GM10266 (cell line): ENCODE measurements around the gene COL4A2.

ENCODE experiments used
- DNase-seq: peaks from one replicate; pipeline ENCODE4 v3.0.0; 2012; ENCODE audit errors: extremely low spot score
- TF ChIP-seq, protein P1 (sequence below): IDR thresholded peaks from 2 replicates; pipeline ENCODE4 v1.5.1; 2012; ENCODE audit warnings: mild to moderate bottlenecking, low read depth; ENCODE audit not compliant: control insufficient read depth, insufficient read depth; ENCODE audit errors: missing control alignments

The COL4A2 gene

GRCh38 chr13:110266983-110267382, 40.1 kb upstream of the COL4A2 start:
- no peak for DNase-seq
- TF ChIP-seq, protein P1, sequence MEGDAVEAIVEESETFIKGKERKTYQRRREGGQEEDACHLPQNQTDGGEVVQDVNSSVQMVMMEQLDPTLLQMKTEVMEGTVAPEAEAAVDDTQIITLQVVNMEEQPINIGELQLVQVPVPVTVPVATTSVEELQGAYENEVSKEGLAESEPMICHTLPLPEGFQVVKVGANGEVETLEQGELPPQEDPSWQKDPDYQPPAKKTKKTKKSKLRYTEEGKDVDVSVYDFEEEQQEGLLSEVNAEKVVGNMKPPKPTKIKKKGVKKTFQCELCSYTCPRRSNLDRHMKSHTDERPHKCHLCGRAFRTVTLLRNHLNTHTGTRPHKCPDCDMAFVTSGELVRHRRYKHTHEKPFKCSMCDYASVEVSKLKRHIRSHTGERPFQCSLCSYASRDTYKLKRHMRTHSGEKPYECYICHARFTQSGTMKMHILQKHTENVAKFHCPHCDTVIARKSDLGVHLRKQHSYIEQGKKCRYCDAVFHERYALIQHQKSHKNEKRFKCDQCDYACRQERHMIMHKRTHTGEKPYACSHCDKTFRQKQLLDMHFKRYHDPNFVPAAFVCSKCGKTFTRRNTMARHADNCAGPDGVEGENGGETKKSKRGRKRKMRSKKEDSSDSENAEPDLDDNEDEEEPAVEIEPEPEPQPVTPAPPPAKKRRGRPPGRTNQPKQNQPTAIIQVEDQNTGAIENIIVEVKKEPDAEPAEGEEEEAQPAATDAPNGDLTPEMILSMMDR = no peak

- TF ChIP-seq, protein P1 = no peak
- no peak for DNase-seq
Observed at GRCh38 chr13:110268061-110268460, 39.0 kb upstream of the COL4A2 start.

GRCh38 chr13:110268576-110269185, 38.4 kb upstream of the COL4A2 start:
- DNase-seq = no peak
- TF ChIP-seq, protein P1 = no peak

DNA sequence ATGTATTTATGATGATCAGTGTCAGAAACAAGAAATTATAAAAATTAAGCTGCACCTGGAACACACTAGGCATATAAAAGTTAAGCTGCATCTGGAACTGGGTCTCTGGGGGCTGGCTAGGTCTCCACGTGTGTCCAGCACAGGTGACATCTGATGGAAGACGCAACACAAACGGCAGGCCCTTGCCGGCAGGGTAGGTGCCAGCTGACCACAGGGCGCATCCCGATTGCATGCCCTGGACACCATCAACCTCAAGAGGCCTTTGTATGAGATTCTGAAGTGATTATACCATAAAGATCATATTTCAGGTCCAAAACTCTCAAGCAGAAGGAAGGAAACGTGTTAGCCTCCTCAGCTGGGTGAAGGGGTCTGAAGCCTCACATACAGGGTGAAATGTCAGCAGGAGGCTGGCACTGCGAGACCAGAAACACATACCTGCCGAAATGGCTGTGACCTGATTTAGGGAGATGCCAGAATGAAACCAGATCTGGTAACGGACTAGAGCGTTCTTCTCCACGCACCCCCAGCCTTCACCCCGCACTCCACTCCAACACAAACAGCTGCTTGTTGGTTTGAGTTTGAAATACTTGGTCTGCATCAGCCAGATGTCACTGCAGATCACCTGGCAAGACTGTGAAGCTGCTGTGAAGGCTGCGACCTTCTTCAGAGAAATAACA, 37.4 kb upstream of the COL4A2 start:
- DNase-seq = no peak
- TF ChIP-seq, protein P1 = no peak

GRCh38 chr13:110270507-110270906, 36.6 kb upstream of the COL4A2 start:
- TF ChIP-seq, protein P1 = no peak
- DNase-seq = no peak

- TF ChIP-seq, protein P1 = no peak
- no peak for DNase-seq
Observed at GRCh38 chr13:110271313-110271712, 35.8 kb upstream of the COL4A2 start.

DNA sequence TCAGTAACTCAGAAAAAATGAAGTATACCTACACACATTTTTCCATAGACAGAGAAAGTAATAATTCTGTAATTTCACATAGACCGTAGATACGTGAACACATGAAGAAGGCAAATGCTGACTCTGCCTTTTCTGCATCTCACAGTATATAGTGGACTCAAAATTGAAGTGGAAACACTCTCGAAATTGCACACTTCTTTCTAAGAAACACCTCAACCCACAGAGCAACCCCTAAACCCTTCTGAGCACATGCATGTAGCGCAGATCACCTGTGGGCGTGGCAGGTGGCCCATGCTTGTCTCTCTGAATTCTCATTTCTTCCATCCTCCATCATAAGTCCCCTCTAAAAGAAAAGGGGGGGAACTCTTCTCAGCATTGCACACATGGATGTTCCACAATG, 34.9 kb upstream of the COL4A2 start:
- TF ChIP-seq, protein P1 = no peak
- no peak for DNase-seq
